Thyroid gland (tissue), 4 donors: ENCODE data around the gene WLS.

Source experiments
- POLR2A ChIP-seq, 2 donors: fragments of 450-650 bp; IDR thresholded peaks; one replicate each; pipeline ENCODE4 v1.6.1; 2017; ENCODE audit warnings: antibody characterized with exemption in 2 of 2, mild to moderate bottlenecking in 2 of 2, moderate library complexity in 1 of 2
- TF ChIP-seq, protein P1 (sequence below), 6 experiments: fragments of 200-600 bp in 3 of 6; fragments of 450-650 bp in 3 of 6; sonication (generic) in 3 of 6; IDR thresholded peaks; one replicate each; pipeline ENCODE4 v1.5.1; 2016 to 2019; ENCODE audit warnings: antibody characterized with exemption in 6 of 6, mild to moderate bottlenecking in 2 of 6, inconsistent platforms in 1 of 6, moderate library complexity in 1 of 6

DNA sequence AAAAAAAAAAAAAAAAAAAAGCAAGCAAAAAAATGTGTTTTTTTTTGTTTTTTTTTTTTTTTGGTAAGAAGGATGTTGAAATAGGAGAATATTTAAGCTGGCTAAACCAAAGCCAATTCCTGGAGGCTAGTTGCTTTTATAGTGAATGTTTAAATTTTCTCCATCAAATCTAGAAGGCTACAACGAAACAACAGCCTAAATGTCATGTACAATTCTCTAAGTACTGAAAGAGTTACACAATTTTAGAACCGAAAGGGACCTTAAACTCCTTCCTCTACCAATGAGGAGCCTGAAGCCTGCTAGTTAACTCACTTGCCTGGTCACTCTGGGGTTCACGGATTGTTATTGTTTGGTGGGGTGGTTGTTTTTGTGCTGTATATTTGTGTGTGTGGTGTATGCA lies 3.5 kb downstream of the WLS start:
- TF ChIP-seq, protein P1, sequence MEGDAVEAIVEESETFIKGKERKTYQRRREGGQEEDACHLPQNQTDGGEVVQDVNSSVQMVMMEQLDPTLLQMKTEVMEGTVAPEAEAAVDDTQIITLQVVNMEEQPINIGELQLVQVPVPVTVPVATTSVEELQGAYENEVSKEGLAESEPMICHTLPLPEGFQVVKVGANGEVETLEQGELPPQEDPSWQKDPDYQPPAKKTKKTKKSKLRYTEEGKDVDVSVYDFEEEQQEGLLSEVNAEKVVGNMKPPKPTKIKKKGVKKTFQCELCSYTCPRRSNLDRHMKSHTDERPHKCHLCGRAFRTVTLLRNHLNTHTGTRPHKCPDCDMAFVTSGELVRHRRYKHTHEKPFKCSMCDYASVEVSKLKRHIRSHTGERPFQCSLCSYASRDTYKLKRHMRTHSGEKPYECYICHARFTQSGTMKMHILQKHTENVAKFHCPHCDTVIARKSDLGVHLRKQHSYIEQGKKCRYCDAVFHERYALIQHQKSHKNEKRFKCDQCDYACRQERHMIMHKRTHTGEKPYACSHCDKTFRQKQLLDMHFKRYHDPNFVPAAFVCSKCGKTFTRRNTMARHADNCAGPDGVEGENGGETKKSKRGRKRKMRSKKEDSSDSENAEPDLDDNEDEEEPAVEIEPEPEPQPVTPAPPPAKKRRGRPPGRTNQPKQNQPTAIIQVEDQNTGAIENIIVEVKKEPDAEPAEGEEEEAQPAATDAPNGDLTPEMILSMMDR (IDR thresholded peaks at IDR 0.05), result no peak
- TF ChIP-seq POLR2A (IDR thresholded peaks at IDR 0.05), result no peak
